K562 (cell line): ENCODE measurements around the gene GPR152. TPM values are rescaled to one million over a fixed set of nuclear protein-coding genes. Genes with fewer than 3 reads are reported as not detected.

Experiments
- HMG20B ChIP-seq: fragments of 250-450 bp; sonication (Bioruptor Pico); IDR thresholded peaks from 2 replicates; pipeline ENCODE4 v1.5.0; 2021; ENCODE audit warnings: mild to moderate bottlenecking
- MGA ChIP-seq: fragments of 450-650 bp; IDR thresholded peaks from 2 replicates; pipeline ENCODE4 v1.6.1; 2016; ENCODE audit warnings: mild to moderate bottlenecking, moderate library complexity
- PHF20 ChIP-seq: fragments of 450-650 bp; IDR thresholded peaks from 2 replicates; pipeline ENCODE4 v1.6.1; 2018; ENCODE audit not compliant: partially characterized antibody
- REST ChIP-seq, 2 experiments: fragments of 450-650 bp; formaldehyde crosslinking in 1 of 2; IDR thresholded peaks; 2 replicates each; pipeline versions ENCODE4 v1.4.0 to v1.6.1; 2014 to 2020; ENCODE audit warnings: mild to moderate bottlenecking in 2 of 2, borderline replicate concordance in 1 of 2, low read depth in 1 of 2
- SIN3B ChIP-seq: fragments of 450-650 bp; IDR thresholded peaks from 2 replicates; pipeline ENCODE4 v1.6.1; 2017; ENCODE audit warnings: low read depth, mild to moderate bottlenecking, moderate library complexity
- ZKSCAN8 ChIP-seq: fragments of 200-800 bp; sonication (Bioruptor generic); IDR thresholded peaks from 2 replicates; pipeline ENCODE4 v1.6.1; 2016; ENCODE audit warnings: missing genetic modification characterization, missing compliant biosample characterization
- polyA plus RNA-seq, 8 experiments: library from polyadenylated mRNA; depleted of rRNA in 4 of 8; stranded (reverse) in 5 of 8; unstranded in 3 of 8; fragments of >200 nt; fragmentation: Nextera tagmentation in 2 of 8; fragmentation: Illumina TruSeq in 1 of 8; extraction: Ambion mirVana in 2 of 8; extraction: Trizol in 1 of 8; gene quantifications; 2 replicates each; pipeline versions ENCODE4 v1.2.1 to v1.2.3, GENCODE V29; 2011 to 2014; ENCODE audit warnings: inconsistent platforms in 1 of 8, missing spikeins in 1 of 8
- total RNA-seq, 7 experiments: library from RNA; depleted of rRNA in 6 of 7; stranded (reverse); fragments of >200 nt in 6 of 7; fragmentation: Illumina TruSeq in 2 of 7; extraction: Trizol in 2 of 7; gene quantifications; 2 replicates each; pipeline versions ENCODE4 v1.2.1 to v1.2.3, GENCODE V29; 2011 to 2021; ENCODE audit warnings: low replicate concordance in 1 of 7

GPR152 gene
- total and polyA plus RNA-seq, 9 of the 15 experiments (the other 6 are each of a cell fraction or from before 2014, with no cell fraction given), result not detected

GRCh38 chr11:67464411-67465188 is 12.1 kb upstream of the GPR152 start (continued):
- TF ChIP-seq MGA, result peak; percentile 86
- TF ChIP-seq HMG20B (CRISPR knock-in tag), result 0 out of 2 replicates have a peak, but pooled peaks have one; percentile 49
- peak; percentile 7; the same call in 1 of the 2 replicates for TF ChIP-seq REST (IDR thresholded peaks at IDR 0.05; ENCODE audit: borderline replicate concordance)
- no peak for TF ChIP-seq REST (CRISPR knock-in tag; IDR thresholded peaks at IDR 0.05; ENCODE audit: low read depth)
- peak; percentile 33; the same call in 1 of the 2 replicates for TF ChIP-seq ZKSCAN8 (CRISPR knock-in tag)
- TF ChIP-seq SIN3B, result peak; percentile 28; the same call in 1 of the 2 replicates
- TF ChIP-seq PHF20, result peak; percentile 31
